Anterior cingulate cortex (tissue), 58 donors: Measurements from ENCODE around the gene LPP.

Experiments used
- DNase-seq, 58 donors: peaks; one replicate each; lab custom pipeline; 2025; lab: John Stamatoyannopoulos, UW

LPP gene

GRCh38 chr3:188194332-188194731 lies 40.4 kb downstream of the LPP start:
- DNase-seq, result no peak

- DNase-seq, result no peak
These were observed 42.5 kb downstream of the LPP start for GRCh38 chr3:188196232-188196990.

- no peak for DNase-seq
These were observed 43.5 kb downstream of the LPP start for GRCh38 chr3:188197388-188197847.

- DNase-seq, result no peak
These were observed 44.0 kb downstream of the LPP start for GRCh38 chr3:188198001-188198400.

- DNase-seq, result no peak
These were observed 44.9 kb downstream of the LPP start for GRCh38 chr3:188198760-188199327.

GRCh38 chr3:188199386-188199785 lies 45.4 kb downstream of the LPP start:
- DNase-seq, result no peak

GRCh38 chr3:188200481-188200880 lies 46.5 kb downstream of the LPP start:
- DNase-seq, result no peak

GRCh38 chr3:188202358-188203138 lies 48.6 kb downstream of the LPP start:
- DNase-seq, result no peak

GRCh38 chr3:188204526-188204925 lies 50.6 kb downstream of the LPP start:
- DNase-seq, result no peak

- DNase-seq, result no peak
These were observed 52.0 kb downstream of the LPP start for GRCh38 chr3:188205992-188206416.

GRCh38 chr3:188206787-188207186 lies 52.8 kb downstream of the LPP start:
- DNase-seq, result no peak

- DNase-seq, result no peak
These were observed 54.1 kb downstream of the LPP start for GRCh38 chr3:188207941-188208515.

- no peak for DNase-seq
These were observed 54.6 kb downstream of the LPP start for GRCh38 chr3:188208516-188208981.

- no peak for DNase-seq
These were observed 55.1 kb downstream of the LPP start for GRCh38 chr3:188209034-188209433.

GRCh38 chr3:188209740-188210139 lies 55.8 kb downstream of the LPP start:
- DNase-seq, result no peak

- DNase-seq, result no peak
These were observed 57.5 kb downstream of the LPP start for GRCh38 chr3:188211476-188211875.

- DNase-seq, result no peak
These were observed 58.5 kb downstream of the LPP start for GRCh38 chr3:188212308-188212969.

GRCh38 chr3:188214442-188214841 lies 60.5 kb downstream of the LPP start:
- no peak for DNase-seq

- DNase-seq, result no peak
These were observed 61.2 kb downstream of the LPP start for GRCh38 chr3:188215129-188215528.

- no peak for DNase-seq
These were observed 63.1 kb downstream of the LPP start for GRCh38 chr3:188217011-188217463.
